GM12864 (cell line): Measurements from ENCODE around the gene ADCK2.

Source experiments
- DNase-seq: peaks from one replicate; pipeline ENCODE4 v3.0.0-alpha.2; 2011; ENCODE audit warnings: low read depth
- H3K4me3 ChIP-seq: 2 replicates; pipeline ENCODE4 v1.5.1; 2011; ENCODE audit warnings: mild to moderate bottlenecking, low read depth, low read length, control low read depth
- CTCF ChIP-seq: IDR thresholded peaks from 2 replicates; pipeline ENCODE4 v1.5.1; 2011; ENCODE audit warnings: low read depth, mild to moderate bottlenecking, moderate library complexity, low read length, control low read depth, inconsistent platforms; ENCODE audit errors: missing control alignments

The ADCK2 gene

DNA sequence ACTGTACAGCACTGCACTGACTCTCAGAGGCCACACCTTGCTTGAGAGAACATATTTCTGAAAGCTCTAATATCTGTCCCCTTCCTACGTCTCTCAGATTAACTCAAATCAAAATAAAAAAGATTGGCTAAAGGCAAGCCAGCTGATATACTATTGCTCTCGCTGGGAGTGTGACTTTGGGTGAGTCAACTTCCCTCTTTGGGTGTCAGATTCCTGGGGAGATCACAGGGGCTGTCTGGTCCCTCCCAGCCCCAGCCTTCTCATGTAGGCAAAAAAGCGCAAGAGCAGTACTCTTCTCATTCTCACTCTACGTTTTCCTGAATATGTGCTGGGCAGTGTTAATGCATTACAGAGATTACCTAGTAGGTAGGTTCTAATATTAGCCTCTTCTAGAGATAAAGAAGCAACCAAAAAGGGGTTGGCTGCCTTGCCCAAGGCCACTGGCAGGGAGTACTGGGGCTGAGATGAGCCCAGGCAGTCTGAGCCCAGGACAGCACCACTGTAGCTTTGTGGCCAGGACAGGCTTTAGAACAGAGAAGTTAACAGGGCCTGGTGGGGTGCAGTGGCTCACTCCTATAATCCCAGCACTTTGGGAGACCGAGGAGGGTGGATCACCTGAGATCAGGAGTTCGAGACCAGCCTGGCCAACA lies 23.1 kb upstream of the ADCK2 start:
- TF ChIP-seq CTCF = no peak
- no peak for DNase-seq
- H3K4me3 ChIP-seq = no peak overlapping the region

- no peak for DNase-seq
- TF ChIP-seq CTCF = no peak
Observed at GRCh38 chr7:140650367-140650766, 22.4 kb upstream of the ADCK2 start.

GRCh38 chr7:140653319-140654108 lies 19.2 kb upstream of the ADCK2 start:
- H3K4me3 ChIP-seq = no peak overlapping the region
- DNase-seq = no peak
- TF ChIP-seq CTCF = peak; percentile 80

More at GRCh38 chr7:140650367-140650766, 22.4 kb upstream of the ADCK2 start:
- no peak overlapping the region for H3K4me3 ChIP-seq

DNA sequence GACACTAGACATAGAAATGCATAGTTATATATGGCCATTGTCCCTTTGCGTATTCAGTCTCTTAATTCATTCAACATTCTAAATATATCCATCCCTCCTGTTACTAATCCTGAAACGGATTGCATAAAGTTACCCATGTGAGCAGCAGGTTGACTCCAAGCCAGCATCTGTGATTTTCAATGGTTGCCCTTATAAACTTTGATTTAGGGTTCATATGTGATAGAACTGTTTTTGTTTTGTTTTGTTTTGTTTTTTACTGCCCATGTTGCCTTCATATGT lies 18.7 kb upstream of the ADCK2 start:
- DNase-seq = no peak
- H3K4me3 ChIP-seq = no peak overlapping the region
- TF ChIP-seq CTCF = no peak

GRCh38 chr7:140654661-140655060 lies 18.1 kb upstream of the ADCK2 start:
- no peak for TF ChIP-seq CTCF
- no peak for DNase-seq
- no peak overlapping the region for H3K4me3 ChIP-seq

- DNase-seq = no peak
- TF ChIP-seq CTCF = no peak
- H3K4me3 ChIP-seq = no peak overlapping the region
Observed at GRCh38 chr7:140655511-140656408, 17.0 kb upstream of the ADCK2 start.
